A673 (cell line): ENCODE measurements around the gene SHISA8. TPM values are rescaled to one million over a fixed set of nuclear protein-coding genes. Genes with fewer than 3 reads are reported as not detected.

ENCODE experiments used
- BruUV-seq: library from RNA; stranded (reverse); fragments of 400-500 nt; replicated peaks from 2 replicates; lab custom pipeline; 2021; lab: Mats Ljungman, UMichigan
- CTCF ChIA-PET: fragments of 300-600 bp; sonication (Branson Sonifier 250); formaldehyde crosslinking; loops from one replicate; lab custom pipeline; 2022; ENCODE audit warnings: antibody characterized with exemption; lab: Charles Lee
- POLR2A ChIA-PET: fragments of 300-600 bp; sonication (Branson Sonifier 250); formaldehyde crosslinking; loops from one replicate; lab custom pipeline; 2022; ENCODE audit warnings: antibody characterized with exemption; ENCODE audit not compliant: low non-redundant PET; lab: Charles Lee
- DNase-seq: peaks from one replicate; pipeline ENCODE4 v3.0.0-alpha.2; 2015; ENCODE audit warnings: low spot score
- H3K27ac ChIP-seq: fragments of 200-600 bp; sonication (generic); 2 replicates; pipeline ENCODE4 v1.5.1; 2016; ENCODE audit warnings: mixed run types, low read depth, mild to moderate bottlenecking, mixed read lengths, antibody characterized with exemption, low read length; ENCODE audit not compliant: poor library complexity, severe bottlenecking
- H3K27me3 ChIP-seq: fragments of 200-600 bp; sonication (generic); replicated peaks from 2 replicates; pipeline ENCODE4 v1.6.1; 2017; ENCODE audit warnings: mixed run types, low read depth, mild to moderate bottlenecking, mixed read lengths, antibody characterized with exemption, low read length; ENCODE audit not compliant: insufficient read depth, poor library complexity
- H3K36me3 ChIP-seq: fragments of 200-600 bp; sonication (generic); 2 replicates; pipeline ENCODE4 v1.6.1; 2016; ENCODE audit warnings: mixed run types, mild to moderate bottlenecking, mixed read lengths, antibody characterized with exemption, low read length; ENCODE audit not compliant: insufficient read depth, poor library complexity, severe bottlenecking
- H3K4me1 ChIP-seq: fragments of 200-600 bp; sonication (generic); 2 replicates; pipeline ENCODE4 v1.6.1; 2017; ENCODE audit warnings: mixed run types, mild to moderate bottlenecking, mixed read lengths, antibody characterized with exemption, low read length; ENCODE audit not compliant: insufficient read depth, poor library complexity, severe bottlenecking
- H3K4me3 ChIP-seq: fragments of 200-600 bp; sonication (generic); 2 replicates; pipeline ENCODE4 v1.5.1; 2016; ENCODE audit warnings: low read depth, mixed run types, mild to moderate bottlenecking, mixed read lengths, low read length; ENCODE audit not compliant: poor library complexity, severe bottlenecking
- H3K9me3 ChIP-seq: fragments of 200-600 bp; sonication (generic); 2 replicates; pipeline ENCODE4 v1.6.1; 2016; ENCODE audit warnings: mixed run types, low read depth, mild to moderate bottlenecking, mixed read lengths, antibody characterized with exemption, low read length; ENCODE audit not compliant: poor library complexity, severe bottlenecking
- CTCF ChIP-seq: fragments of 300-800, 200-600 bp; sonication (generic); conservative IDR thresholded peaks from 2 replicates; pipeline ENCODE4 v1.5.1; 2017; ENCODE audit warnings: low read depth, mild to moderate bottlenecking, antibody characterized with exemption, low read length, moderate library complexity, mixed read lengths
- EZH2 ChIP-seq: fragments of 200-600 bp; sonication (generic); IDR thresholded peaks from 2 replicates; pipeline ENCODE4 v1.6.1; 2017; ENCODE audit warnings: borderline replicate concordance, low read depth, mild to moderate bottlenecking, mixed read lengths, antibody characterized with exemption, low read length; ENCODE audit not compliant: poor library complexity, severe bottlenecking
- intact Hi-C: fragments of 100-400 bp; cut with micrococcal nuclease; formaldehyde crosslinking; loops from one replicate; pipeline ENCODE4 v1.10.0; 2022; ENCODE audit not compliant: unreplicated experiment
- total RNA-seq: library from RNA; stranded (reverse); gene quantifications from 2 replicates; pipeline ENCODE4 v1.2.3, GENCODE V29; 2021

The SHISA8 gene
- total RNA-seq, 1 experiment from 2014 or later, result 1.4 TPM

GRCh38 chr22:41876675-41877074, 38.2 kb downstream of the SHISA8 start:
- no TSS peak for BruUV-seq
- peaks cover 94% of the 10 kb centered on the region for H3K36me3 ChIP-seq
- TF ChIP-seq EZH2, result no peak
- CTCF ChIA-PET, result no interaction called here
- no peaks in the 10 kb centered on the region for H3K27me3 ChIP-seq
- H3K4me3 ChIP-seq, result no peak overlapping the region
- no peaks in the 10 kb centered on the region for H3K9me3 ChIP-seq
- H3K27ac ChIP-seq, result no peak overlapping the region
- DNase-seq, result no peak
- POLR2A ChIA-PET, result no interaction called here
- H3K4me1 ChIP-seq, result no peaks in the 10 kb centered on the region
- intact Hi-C loops, result no loop called here

- no peak for DNase-seq
- Histone ChIP-seq H3K36me3 (peaks cover 93% of the 10 kb centered on the region), H3K4me1 (no peaks in the 10 kb centered on the region), H3K27ac (no peak overlapping the region), H3K27me3 (no peaks in the 10 kb centered on the region), H3K4me3 (no peak overlapping the region), H3K9me3 (no peaks in the 10 kb centered on the region)
- intact Hi-C loops, result no loop called here
- no TSS peak for BruUV-seq
- no peak for TF ChIP-seq CTCF
- TF ChIP-seq EZH2, result no peak
- ChIA-PET CTCF (no interaction called here), POLR2A (no interaction called here)
Observed at GRCh38 chr22:41876275-41876674, 38.6 kb downstream of the SHISA8 start.

GRCh38 chr22:41875531-41876270, 39.2 kb downstream of the SHISA8 start:
- intact Hi-C loops, result no loop called here
- H3K36me3 ChIP-seq, result peaks cover 93% of the 10 kb centered on the region
- ChIA-PET CTCF (no interaction called here), POLR2A (no interaction called here)
- H3K27ac ChIP-seq, result peak overlapping the region; percentile 7
- BruUV-seq, result no TSS peak
- DNase-seq, result no peak
- no peaks in the 10 kb centered on the region for H3K27me3 ChIP-seq
- TF ChIP-seq EZH2 (no peak), CTCF (no peak)
- H3K4me3 ChIP-seq, result no peak overlapping the region
- no peaks in the 10 kb centered on the region for H3K9me3 ChIP-seq
- no peaks in the 10 kb centered on the region for H3K4me1 ChIP-seq

GRCh38 chr22:41874090-41874489, 40.8 kb downstream of the SHISA8 start:
- H3K27me3 ChIP-seq, result no peaks in the 10 kb centered on the region
- no peak overlapping the region for H3K4me3 ChIP-seq
- ChIA-PET CTCF (no interaction called here), POLR2A (no interaction called here)
- DNase-seq, result no peak
- peaks cover 93% of the 10 kb centered on the region for H3K36me3 ChIP-seq
- intact Hi-C loops, result no loop called here
- H3K27ac ChIP-seq, result no peak overlapping the region
- no peaks in the 10 kb centered on the region for H3K9me3 ChIP-seq
- no peak for TF ChIP-seq EZH2
- no peak for TF ChIP-seq CTCF
- no peaks in the 10 kb centered on the region for H3K4me1 ChIP-seq
- BruUV-seq, result no TSS peak
